Sigmoid colon (tissue), 3 donors: Measurements from ENCODE around the gene SMCHD1.

Experiments
- CTCF ChIP-seq, 4 experiments: fragments of 450-650 bp in 3 of 4; fragments of 200-600 bp in 1 of 4; IDR thresholded peaks; one replicate each; pipeline ENCODE4 v1.5.1; 2016 to 2019; ENCODE audit warnings: antibody characterized with exemption in 4 of 4, mild to moderate bottlenecking in 3 of 4, moderate library complexity in 2 of 4
- POLR2A ChIP-seq, 2 donors: fragments of 450-650 bp; IDR thresholded peaks; one replicate each; pipeline ENCODE4 v1.6.1; 2016; ENCODE audit warnings: antibody characterized with exemption in 2 of 2, mild to moderate bottlenecking in 2 of 2, moderate library complexity in 2 of 2

GRCh38 chr18:2827061-2827460 is 171.5 kb downstream of the SMCHD1 start:
- TF ChIP-seq CTCF (IDR thresholded peaks at IDR 0.05), result no peak
- no peak for TF ChIP-seq POLR2A (IDR thresholded peaks at IDR 0.05)
